Astrocyte (in vitro differentiated cells and primary cell): ENCODE results near the gene KLC3. TPM values are rescaled to one million over a fixed set of nuclear protein-coding genes. Genes with fewer than 3 reads are reported as not detected.

Source experiments
- DNase-seq: peaks from one replicate; pipeline ENCODE4 v3.0.0-alpha.2; 2010; ENCODE audit warnings: low read depth
- FAIRE-seq: peaks from 2 replicates; lab custom pipeline; 2011; peaks lifted over from hg19 to GRCh38; lab: Jason Lieb, UNC
- H2AFZ ChIP-seq: 2 replicates; pipeline ENCODE4 v1.6.0; 2012; ENCODE audit warnings: low read depth, low read length, inconsistent platforms
- H3K27ac ChIP-seq: 2 replicates; pipeline ENCODE4 v1.5.1; 2011; ENCODE audit warnings: low read depth, low read length, inconsistent platforms
- H3K27me3 ChIP-seq: 2 replicates; pipeline ENCODE4 v1.6.0; 2011; ENCODE audit warnings: low read length, inconsistent platforms; ENCODE audit not compliant: insufficient read depth
- H3K36me3 ChIP-seq: 2 replicates; pipeline ENCODE4 v1.5.1; 2011; ENCODE audit warnings: low read length, inconsistent platforms; ENCODE audit not compliant: insufficient read depth
- H3K4me1 ChIP-seq: 2 replicates; pipeline ENCODE4 v1.5.1; 2011; ENCODE audit warnings: low read length, inconsistent platforms; ENCODE audit not compliant: insufficient read depth
- H3K4me2 ChIP-seq: 2 replicates; pipeline ENCODE4 v1.6.0; 2012; ENCODE audit warnings: low read length, inconsistent platforms
- H3K4me3 ChIP-seq: 2 replicates; pipeline ENCODE4 v1.5.1; 2011; ENCODE audit warnings: low read depth, mild to moderate bottlenecking, low read length, inconsistent platforms; ENCODE audit not compliant: insufficient read depth
- H3K79me2 ChIP-seq: 2 replicates; pipeline ENCODE4 v1.6.0; 2012; ENCODE audit warnings: mild to moderate bottlenecking, low read length, inconsistent platforms; ENCODE audit not compliant: insufficient read depth
- H3K9ac ChIP-seq: 2 replicates; pipeline ENCODE4 v1.6.0; 2012; ENCODE audit warnings: mild to moderate bottlenecking, low read length, inconsistent platforms
- H3K9me3 ChIP-seq: 2 replicates; pipeline ENCODE4 v1.5.1; 2012; ENCODE audit warnings: low read depth, mild to moderate bottlenecking, low read length, inconsistent platforms; ENCODE audit not compliant: insufficient read depth
- H4K20me1 ChIP-seq: 2 replicates; pipeline ENCODE4 v1.6.0; 2012; ENCODE audit warnings: low read length, inconsistent platforms; ENCODE audit not compliant: insufficient read depth
- H3K27ac Mint-ChIP-seq: one replicate; pipeline ENCODE4 v1.8.0; 2021; ENCODE audit warnings: mild to moderate bottlenecking, mixed read lengths; ENCODE audit not compliant: unreplicated experiment
- H3K27me3 Mint-ChIP-seq: one replicate; pipeline ENCODE4 v1.8.0; 2021; ENCODE audit warnings: low read depth, mixed read lengths; ENCODE audit not compliant: unreplicated experiment
- H3K36me3 Mint-ChIP-seq: one replicate; pipeline ENCODE4 v1.8.0; 2021; ENCODE audit warnings: low read depth, mixed read lengths; ENCODE audit not compliant: unreplicated experiment
- H3K4me1 Mint-ChIP-seq: one replicate; pipeline ENCODE4 v1.8.0; 2021; ENCODE audit warnings: low read depth, mixed read lengths; ENCODE audit not compliant: unreplicated experiment
- H3K4me3 Mint-ChIP-seq: one replicate; pipeline ENCODE4 v1.8.0; 2021; ENCODE audit warnings: mild to moderate bottlenecking, moderate library complexity, mixed read lengths; ENCODE audit not compliant: unreplicated experiment
- H3K9me3 Mint-ChIP-seq: one replicate; pipeline ENCODE4 v1.8.0; 2021; ENCODE audit warnings: mild to moderate bottlenecking, mixed read lengths; ENCODE audit not compliant: unreplicated experiment
- EZH2 ChIP-seq: IDR thresholded peaks from 2 replicates; pipeline ENCODE4 v1.6.1; 2012; ENCODE audit warnings: mild to moderate bottlenecking, low read length, inconsistent platforms; ENCODE audit not compliant: insufficient read depth
- total RNA-seq: library from RNA; stranded (reverse); gene quantifications from 2 replicates; pipeline ENCODE4 v1.2.1, GENCODE V29; 2021
- TF ChIP-seq, protein P1 (sequence below): IDR thresholded peaks from 2 replicates; pipeline ENCODE4 v1.5.1; 2011; ENCODE audit warnings: low read depth, mild to moderate bottlenecking, inconsistent platforms, low read length, moderate library complexity; ENCODE audit not compliant: insufficient read depth

The KLC3 gene
- total RNA-seq, 1 donor from 2014 or later = 1.2 TPM

- FAIRE-seq (no peak), DNase-seq (no peak)
- peaks cover 5% of the 10 kb centered on the region for H3K4me1 ChIP-seq
- no peak for TF ChIP-seq EZH2
- TF ChIP-seq, protein P1, sequence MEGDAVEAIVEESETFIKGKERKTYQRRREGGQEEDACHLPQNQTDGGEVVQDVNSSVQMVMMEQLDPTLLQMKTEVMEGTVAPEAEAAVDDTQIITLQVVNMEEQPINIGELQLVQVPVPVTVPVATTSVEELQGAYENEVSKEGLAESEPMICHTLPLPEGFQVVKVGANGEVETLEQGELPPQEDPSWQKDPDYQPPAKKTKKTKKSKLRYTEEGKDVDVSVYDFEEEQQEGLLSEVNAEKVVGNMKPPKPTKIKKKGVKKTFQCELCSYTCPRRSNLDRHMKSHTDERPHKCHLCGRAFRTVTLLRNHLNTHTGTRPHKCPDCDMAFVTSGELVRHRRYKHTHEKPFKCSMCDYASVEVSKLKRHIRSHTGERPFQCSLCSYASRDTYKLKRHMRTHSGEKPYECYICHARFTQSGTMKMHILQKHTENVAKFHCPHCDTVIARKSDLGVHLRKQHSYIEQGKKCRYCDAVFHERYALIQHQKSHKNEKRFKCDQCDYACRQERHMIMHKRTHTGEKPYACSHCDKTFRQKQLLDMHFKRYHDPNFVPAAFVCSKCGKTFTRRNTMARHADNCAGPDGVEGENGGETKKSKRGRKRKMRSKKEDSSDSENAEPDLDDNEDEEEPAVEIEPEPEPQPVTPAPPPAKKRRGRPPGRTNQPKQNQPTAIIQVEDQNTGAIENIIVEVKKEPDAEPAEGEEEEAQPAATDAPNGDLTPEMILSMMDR = no peak
- no peak overlapping the region for H3K27ac ChIP-seq
- Mint-ChIP-seq H3K4me3 (peak overlapping the region; percentile 57), H3K27ac (peak overlapping the region; percentile 18), H3K9me3 (no peaks in the 10 kb centered on the region), H3K27me3 (no peaks in the 10 kb centered on the region), H3K36me3 (peaks cover 8% of the 10 kb centered on the region), H3K4me1 (no peaks in the 10 kb centered on the region)
- H4K20me1 ChIP-seq = peaks cover 19% of the 10 kb centered on the region
- no peak overlapping the region for H3K4me3 ChIP-seq
- H3K79me2 ChIP-seq = peaks cover 27% of the 10 kb centered on the region
- H3K9ac ChIP-seq = no peak overlapping the region
- H3K36me3 ChIP-seq = peaks cover 4% of the 10 kb centered on the region
- peak overlapping the region; percentile 93 for H3K4me2 ChIP-seq
- H3K27me3 ChIP-seq = no peaks in the 10 kb centered on the region
- H3K9me3 ChIP-seq = no peaks in the 10 kb centered on the region
- H2AFZ ChIP-seq = no peak overlapping the region
These were observed 27.6 kb downstream of the KLC3 start for GRCh38 chr19:45368127-45368526.

- no peak for DNase-seq
- Mint-ChIP-seq H3K4me3 (peak overlapping the region; percentile 73), H3K36me3 (peaks cover 8% of the 10 kb centered on the region), H3K27me3 (no peaks in the 10 kb centered on the region), H3K9me3 (no peaks in the 10 kb centered on the region), H3K4me1 (no peaks in the 10 kb centered on the region), H3K27ac (no peak overlapping the region)
- no peaks in the 10 kb centered on the region for H3K9me3 ChIP-seq
- H3K4me3 ChIP-seq = peak overlapping the region; percentile 38
- H3K4me2 ChIP-seq = peak overlapping the region; percentile 93
- peaks cover 4% of the 10 kb centered on the region for H3K36me3 ChIP-seq
- no peaks in the 10 kb centered on the region for H3K27me3 ChIP-seq
- H2AFZ ChIP-seq = no peak overlapping the region
- TF ChIP-seq, protein P1 = no peak
- no peak for TF ChIP-seq EZH2
- no peak overlapping the region for H3K27ac ChIP-seq
- peaks cover 5% of the 10 kb centered on the region for H3K4me1 ChIP-seq
- no peak for FAIRE-seq
- H3K79me2 ChIP-seq = peaks cover 27% of the 10 kb centered on the region
- H4K20me1 ChIP-seq = peaks cover 19% of the 10 kb centered on the region
- no peak overlapping the region for H3K9ac ChIP-seq
These were observed 28.3 kb downstream of the KLC3 start for GRCh38 chr19:45368737-45369340.

DNA sequence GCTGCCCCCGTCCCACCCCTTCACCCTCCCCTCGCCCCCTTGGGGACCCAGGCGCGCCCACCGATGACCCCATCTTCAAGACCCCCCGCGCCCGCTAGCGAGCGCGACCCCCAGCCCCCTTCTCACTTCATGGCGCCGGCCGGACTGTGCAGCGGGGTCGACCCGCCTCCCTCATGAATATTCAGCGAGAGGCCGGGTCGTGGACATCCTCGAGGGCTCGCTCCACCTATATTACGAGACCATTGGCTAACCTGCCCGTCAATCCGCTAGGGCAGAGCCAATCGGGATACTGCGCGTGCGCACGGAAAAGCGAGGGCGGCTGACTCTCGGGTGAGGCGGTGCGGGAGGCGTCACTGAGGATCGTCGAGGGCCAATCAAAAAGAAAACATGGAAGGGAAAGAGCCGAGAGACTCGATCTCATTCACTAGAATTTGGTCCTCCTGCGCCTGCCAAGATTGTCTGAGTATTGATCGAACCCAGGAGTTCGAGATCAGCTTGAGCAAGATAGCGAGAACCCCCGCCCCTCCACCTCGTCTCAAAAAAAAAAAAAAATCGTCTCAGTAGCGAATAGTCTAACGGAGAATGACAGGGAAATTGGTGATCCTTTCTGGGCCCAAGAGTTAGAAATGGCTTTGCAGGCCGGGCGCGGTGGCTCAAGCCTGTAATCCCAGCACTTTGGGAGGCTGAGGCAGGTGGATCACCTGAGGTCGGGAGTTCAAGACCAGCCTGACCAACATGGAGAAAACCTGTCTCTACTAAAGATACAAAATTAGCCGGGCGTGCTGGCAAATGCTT, 30.1 kb downstream of the KLC3 start, which contains the start of gene ERCC2:
ERCC2 (minus strand) TSS at position 164 of the 795 bp plus-strand sequence; CDS start at position 131, 33 bp downstream.
- Histone ChIP-seq H3K79me2 (peaks cover 23% of the 10 kb centered on the region), H3K4me2 (peak within 1 kb of the TSS; percentile 93), H3K27me3 (no peaks in the 10 kb centered on the region), H4K20me1 (peaks cover 13% of the 10 kb centered on the region), H3K4me3 (peak within 1 kb of the TSS; percentile 84), H2AFZ (peak within 1 kb of the TSS; percentile 83), H3K4me1 (peaks cover 5% of the 10 kb centered on the region), H3K36me3 (peaks cover 4% of the 10 kb centered on the region), H3K9ac (peak within 1 kb of the TSS; percentile 83), H3K27ac (peak within 1 kb of the TSS; percentile 78), H3K9me3 (no peaks in the 10 kb centered on the region)
- Mint-ChIP-seq H3K4me1 (no peaks in the 10 kb centered on the region), H3K4me3 (peak within 1 kb of the TSS; percentile 85), H3K27ac (peak within 1 kb of the TSS; percentile 91), H3K27me3 (no peaks in the 10 kb centered on the region), H3K9me3 (no peaks in the 10 kb centered on the region), H3K36me3 (peaks cover 8% of the 10 kb centered on the region)
- FAIRE-seq = no peak
- TF ChIP-seq, protein P1 = no peak
- no peak for TF ChIP-seq EZH2
- DNase-seq = peak; percentile 97
